HG03135 (cell line): Measurements from ENCODE around the gene TRIM32.

Experiments
- ATAC-seq: cut with Tn5 transposase; IDR thresholded peaks from one replicate; pipeline ENCODE4 v1.9.1; 2021; ENCODE audit warnings: mild to moderate bottlenecking, moderate library complexity; ENCODE audit not compliant: unreplicated experiment

Gene TRIM32

DNA sequence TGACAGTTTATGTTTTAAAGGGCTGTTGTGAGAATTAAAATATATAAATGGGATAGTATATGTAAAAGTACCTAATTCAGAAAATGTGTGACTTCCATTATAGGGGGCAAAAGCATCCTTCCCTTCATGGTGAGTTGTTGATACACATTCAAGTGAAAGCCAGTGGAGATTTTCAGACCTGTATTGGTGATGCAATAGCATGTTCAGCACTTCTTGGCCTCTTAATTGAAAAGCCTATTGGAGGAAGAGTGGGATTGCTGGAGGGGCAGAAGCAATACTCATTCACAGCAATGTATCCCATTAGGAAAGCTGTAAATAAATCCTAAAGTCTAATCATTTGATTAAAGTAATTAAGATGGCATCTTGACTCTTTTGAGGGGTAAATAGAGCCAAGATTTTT is 17.4 kb downstream of the TRIM32 start:
- no peak for ATAC-seq

GRCh38 chr9:116705531-116705930 is 18.4 kb downstream of the TRIM32 start:
- no peak for ATAC-seq

- ATAC-seq, result no peak
These were observed 19.5 kb downstream of the TRIM32 start for GRCh38 chr9:116706310-116707290.

DNA sequence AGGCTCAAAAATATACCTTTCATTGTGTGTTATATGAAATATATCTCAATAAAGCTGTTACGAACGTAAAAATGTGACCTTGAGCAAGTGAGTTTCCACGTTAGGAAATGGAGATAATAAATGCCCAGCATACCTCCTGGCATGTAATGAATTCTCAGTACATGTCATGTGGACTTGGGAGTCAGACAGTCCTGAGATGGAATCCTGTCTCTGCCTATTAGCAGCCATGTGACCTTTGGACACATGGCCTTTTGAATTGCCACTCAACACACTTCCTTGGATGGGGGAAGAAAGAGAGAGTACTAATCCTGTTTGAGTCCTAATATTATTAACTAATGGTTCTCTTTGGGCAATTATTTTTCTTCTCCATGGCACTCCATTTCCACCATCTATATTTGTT is 25.7 kb downstream of the TRIM32 start:
- ATAC-seq, result no peak

DNA sequence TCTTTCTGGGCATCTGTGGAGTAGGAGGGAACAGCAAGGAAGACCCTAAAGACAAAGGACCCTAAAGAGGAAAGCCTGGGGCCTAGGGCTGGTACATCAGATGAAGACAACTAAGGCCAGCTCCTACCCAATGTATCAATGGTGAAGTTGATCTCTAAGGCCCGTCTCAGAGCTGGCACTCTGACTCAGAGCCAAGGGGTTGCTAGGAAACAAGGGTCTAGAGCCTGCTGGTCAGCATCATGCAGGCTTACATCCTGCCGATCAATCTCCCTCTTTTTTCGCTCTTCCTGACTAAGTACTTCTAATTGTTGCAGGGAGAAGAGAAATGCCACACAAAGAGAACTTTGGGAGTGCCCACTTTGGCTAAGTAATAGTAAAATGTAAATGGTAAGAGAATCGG is 26.2 kb downstream of the TRIM32 start:
- no peak for ATAC-seq

- ATAC-seq, result no peak
These were observed 28.6 kb downstream of the TRIM32 start for GRCh38 chr9:116715751-116716150.

DNA sequence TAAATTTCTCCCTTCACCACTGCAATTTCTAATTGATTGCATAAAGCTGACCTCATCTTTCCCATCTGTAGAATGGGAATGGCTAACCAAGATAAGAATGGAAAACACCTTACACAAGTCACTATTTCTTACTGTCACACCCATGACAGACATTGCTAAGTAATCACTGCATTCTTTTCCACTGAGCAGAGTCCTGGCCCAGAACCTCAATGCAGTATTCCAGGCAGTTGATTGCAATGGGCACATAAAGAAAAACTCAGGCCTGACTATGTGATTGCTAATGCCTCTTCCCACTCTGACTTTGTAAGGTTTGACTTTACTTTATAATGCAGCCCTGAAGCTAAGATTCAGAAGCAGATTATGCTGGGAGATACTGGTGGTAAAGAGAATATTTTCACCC is 29.3 kb downstream of the TRIM32 start:
- ATAC-seq, result no peak

- ATAC-seq, result no peak
These were observed 30.0 kb downstream of the TRIM32 start for GRCh38 chr9:116717150-116717549.

DNA sequence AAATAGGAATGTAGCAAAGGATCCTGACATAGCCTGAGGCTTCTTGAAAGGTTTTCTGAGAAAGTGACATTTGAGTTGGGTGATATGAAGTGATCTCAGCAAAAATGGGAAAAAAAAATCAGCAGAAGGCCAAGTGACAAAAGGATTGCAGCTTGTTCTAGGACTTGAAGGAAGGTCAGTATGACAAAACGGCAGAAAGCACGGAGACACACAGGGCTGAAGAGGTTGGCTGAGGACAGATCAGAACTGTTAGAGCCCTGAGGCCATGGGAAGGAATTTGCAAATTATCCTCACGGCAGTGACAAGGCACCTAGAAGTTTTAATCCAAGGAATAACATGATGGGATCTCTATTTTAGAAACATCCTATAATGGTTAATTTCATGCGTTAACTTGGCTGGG is 31.0 kb downstream of the TRIM32 start:
- no peak for ATAC-seq

DNA sequence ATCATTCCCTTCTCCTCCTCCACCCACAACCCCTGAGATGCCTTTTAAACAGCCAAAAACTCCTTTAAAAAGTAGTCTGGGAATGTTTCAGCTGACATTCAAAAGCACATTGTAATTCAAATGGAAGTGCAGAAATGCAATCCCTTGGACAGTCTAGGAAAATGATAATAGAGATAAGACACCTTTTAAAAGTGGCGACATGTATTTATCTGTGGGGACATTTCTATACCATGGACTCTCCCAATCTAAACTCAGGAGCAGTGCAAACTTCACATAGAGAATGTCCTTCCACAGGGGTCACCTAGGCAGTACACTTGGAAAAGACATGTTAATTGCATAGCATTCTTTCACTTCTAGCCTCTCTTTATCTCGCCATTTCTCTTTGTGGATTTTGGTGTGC is 33.0 kb downstream of the TRIM32 start:
- no peak for ATAC-seq

GRCh38 chr9:116721411-116721810 is 34.3 kb downstream of the TRIM32 start:
- no peak for ATAC-seq

DNA sequence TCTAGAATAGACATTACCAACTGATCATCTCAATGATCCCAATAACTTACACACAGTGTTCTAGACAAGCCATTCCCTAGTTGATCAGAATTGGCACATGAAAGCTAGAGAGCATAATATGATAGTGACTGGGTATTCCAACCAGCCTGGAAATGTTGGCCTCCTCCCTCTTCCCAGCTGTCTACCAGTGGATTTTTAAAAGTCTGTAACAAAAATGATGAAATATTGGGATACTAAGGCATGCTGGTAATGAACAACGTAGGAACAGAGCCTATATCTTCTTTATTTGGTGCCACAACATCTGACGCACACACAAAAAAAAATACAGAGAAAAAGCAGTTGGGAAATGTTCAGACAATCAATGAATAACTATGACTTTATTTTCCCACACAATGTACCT is 34.8 kb downstream of the TRIM32 start:
- ATAC-seq, result no peak

- ATAC-seq, result no peak
These were observed 37.0 kb downstream of the TRIM32 start for GRCh38 chr9:116724123-116724522.

DNA sequence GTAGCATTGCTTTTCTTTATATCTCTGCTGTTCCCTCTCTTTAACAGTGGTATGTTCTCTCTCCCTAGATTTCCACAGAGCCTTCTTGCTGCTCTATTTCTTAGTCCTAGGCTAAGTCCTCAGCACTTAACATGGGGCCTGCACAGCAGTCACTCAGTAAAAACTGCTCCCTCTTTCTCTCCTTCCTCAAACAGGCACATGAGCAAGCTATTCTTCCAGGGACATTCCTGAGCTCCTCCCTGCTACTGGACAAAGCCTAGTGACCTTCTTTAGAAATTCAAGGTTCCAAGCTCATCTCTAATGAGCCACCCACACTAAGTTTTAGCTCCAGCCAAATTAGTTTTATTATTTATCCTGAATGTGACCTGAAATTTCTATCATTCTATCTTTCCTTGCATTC is 39.5 kb downstream of the TRIM32 start:
- ATAC-seq, result no peak

DNA sequence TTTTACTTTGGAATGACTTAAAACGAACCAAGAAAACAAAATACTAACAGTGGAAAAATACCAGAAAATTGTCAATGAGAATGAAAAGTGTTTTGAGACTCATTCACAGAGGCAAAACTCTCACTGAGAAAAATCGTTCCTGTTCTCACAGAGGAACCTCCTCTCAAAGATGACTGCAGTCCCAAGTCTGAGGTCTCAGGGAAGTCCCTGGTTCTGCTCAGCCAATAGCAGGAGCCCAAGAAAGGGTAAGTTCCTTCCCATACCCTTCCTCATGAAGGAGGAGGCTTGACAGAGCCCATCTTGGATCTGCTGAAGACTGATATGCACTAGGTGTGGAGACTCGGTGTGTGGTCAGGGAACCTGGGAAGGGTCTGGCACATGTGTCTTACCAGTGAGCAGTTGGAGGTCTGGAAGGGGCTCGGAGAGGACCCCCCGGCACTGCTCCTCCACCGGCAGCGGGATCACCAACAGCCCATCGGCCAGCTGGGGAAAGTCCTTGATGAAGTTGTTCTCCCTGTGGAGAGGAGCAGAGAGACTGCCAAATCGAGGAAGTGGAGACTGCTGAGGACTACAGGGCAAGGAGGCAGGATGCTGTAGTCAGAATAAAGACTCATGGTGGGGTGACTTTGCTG is 46.0 kb downstream of the TRIM32 start:
- no peak for ATAC-seq

DNA sequence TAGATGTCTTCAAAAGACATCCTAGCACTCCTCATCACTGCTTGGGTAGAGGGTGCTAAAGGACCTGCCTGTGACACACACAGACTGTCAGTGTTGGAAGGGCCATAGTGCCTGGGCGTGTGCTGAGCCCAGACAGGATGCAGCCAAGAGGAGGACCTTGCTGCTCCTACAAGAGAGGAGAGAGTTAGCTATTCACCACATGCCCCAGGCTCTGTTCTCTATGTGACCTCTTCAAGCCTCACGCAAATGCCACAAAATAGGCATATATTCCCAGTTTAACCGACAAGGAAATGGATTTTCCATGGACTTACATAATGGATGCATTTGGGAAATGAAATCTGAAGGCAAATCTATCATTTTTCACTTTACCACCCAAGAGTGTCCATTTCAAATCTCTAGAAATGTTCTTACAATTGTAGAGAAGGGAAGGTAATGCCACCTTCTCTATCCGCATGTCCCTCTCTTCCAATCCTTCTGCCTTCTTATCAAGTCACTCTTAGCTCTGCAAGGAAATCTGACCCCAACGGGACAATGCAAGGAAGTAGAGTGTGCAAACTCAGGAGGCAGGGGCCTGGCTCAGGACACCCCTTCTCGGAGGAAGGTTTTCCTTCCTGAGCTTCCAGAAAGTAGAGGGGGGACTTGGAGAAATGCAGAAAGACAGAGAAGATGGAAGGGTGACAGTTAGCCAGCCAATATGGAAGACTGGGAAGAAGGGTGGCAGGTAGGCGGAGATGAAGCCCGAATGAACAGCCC is 49.5 kb downstream of the TRIM32 start:
- ATAC-seq, result no peak

- ATAC-seq, result peak; percentile 60
These were observed 50.0 kb downstream of the TRIM32 start for GRCh38 chr9:116737152-116737546.

DNA sequence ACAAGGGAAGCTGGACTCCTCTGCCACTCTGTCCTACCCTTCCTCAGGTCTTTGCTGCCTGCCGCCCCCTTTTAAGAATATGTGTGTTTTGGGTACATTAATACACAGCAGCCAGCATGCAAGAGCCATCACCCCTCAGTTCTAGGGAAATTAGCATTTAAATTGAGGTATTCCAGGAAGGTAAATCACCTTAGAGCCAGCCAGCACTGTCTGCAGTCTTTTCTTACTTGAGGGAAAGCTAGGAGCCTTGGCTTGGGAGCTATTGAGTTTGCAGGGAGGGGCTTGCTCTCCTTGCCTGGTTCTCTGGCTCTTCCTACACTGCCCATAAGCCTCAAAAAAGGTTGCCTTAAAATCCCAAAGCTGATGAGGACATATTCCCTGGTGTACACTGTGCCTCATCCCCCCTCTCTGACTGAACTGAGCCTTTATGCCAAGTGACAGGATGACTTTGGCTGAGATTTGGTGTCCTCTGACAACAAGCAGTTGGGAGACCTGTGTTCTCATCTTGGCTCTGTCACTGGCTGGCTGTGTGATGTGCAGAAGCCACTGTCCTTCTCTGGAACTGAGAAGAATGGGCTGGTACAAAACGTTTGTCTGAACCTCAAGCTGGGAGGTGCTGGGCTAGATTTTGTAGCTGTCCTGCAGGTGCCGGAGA is 54.1 kb downstream of the TRIM32 start:
- ATAC-seq, result no peak

GRCh38 chr9:116741742-116742141 is 54.6 kb downstream of the TRIM32 start:
- no peak for ATAC-seq

DNA sequence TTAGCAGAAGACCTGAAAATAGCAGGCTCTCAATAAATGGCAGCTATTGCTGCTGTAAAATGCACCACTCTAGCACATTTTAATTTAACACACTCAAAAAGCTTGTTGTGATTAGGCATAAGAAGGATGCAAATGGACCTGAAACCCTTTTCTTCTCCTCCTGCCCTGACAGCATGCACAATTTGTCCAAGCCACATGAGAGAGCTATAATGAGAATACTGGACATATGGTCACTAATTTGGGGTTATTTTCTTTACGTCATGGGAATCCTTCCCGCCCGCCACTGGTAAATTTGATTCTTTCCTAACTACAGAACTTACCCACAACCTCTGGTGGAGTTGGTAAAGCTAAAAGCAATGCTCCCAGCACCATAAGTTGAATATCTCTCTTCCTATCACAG is 62.1 kb downstream of the TRIM32 start:
- ATAC-seq, result no peak

- no peak for ATAC-seq
These were observed 62.7 kb downstream of the TRIM32 start for GRCh38 chr9:116749772-116750171.
